Nephron progenitor cell (in vitro differentiated cells): ENCODE data around the gene ADAMTS14.

Experiments used
- DNase-seq: peaks from one replicate; pipeline ENCODE4 v3.0.0; 2021
- H3K27ac Mint-ChIP-seq: 2 replicates; pipeline ENCODE4 v1.8.0; 2021; ENCODE audit warnings: mild to moderate bottlenecking, moderate library complexity, mixed read lengths
- H3K27me3 Mint-ChIP-seq: 2 replicates; pipeline ENCODE4 v1.8.0; 2021; ENCODE audit warnings: mild to moderate bottlenecking, low read depth, mixed read lengths; ENCODE audit not compliant: poor library complexity
- H3K36me3 Mint-ChIP-seq: 2 replicates; pipeline ENCODE4 v1.8.0; 2021; ENCODE audit warnings: low read depth, mixed read lengths
- H3K4me1 Mint-ChIP-seq: 2 replicates; pipeline ENCODE4 v1.8.0; 2021; ENCODE audit warnings: mixed read lengths
- H3K4me3 Mint-ChIP-seq: 2 replicates; pipeline ENCODE4 v1.8.0; 2021; ENCODE audit warnings: mild to moderate bottlenecking, moderate library complexity, mixed read lengths
- H3K9me3 Mint-ChIP-seq: 2 replicates; pipeline ENCODE4 v1.8.0; 2021; ENCODE audit warnings: mild to moderate bottlenecking, moderate library complexity, mixed read lengths
- TF ChIP-seq, protein P1 (sequence below): fragments of 200-600 bp; sonication (generic); IDR thresholded peaks from 2 replicates; pipeline ENCODE4 v1.5.0; 2021; ENCODE audit warnings: antibody characterized with exemption

ADAMTS14 gene

DNA sequence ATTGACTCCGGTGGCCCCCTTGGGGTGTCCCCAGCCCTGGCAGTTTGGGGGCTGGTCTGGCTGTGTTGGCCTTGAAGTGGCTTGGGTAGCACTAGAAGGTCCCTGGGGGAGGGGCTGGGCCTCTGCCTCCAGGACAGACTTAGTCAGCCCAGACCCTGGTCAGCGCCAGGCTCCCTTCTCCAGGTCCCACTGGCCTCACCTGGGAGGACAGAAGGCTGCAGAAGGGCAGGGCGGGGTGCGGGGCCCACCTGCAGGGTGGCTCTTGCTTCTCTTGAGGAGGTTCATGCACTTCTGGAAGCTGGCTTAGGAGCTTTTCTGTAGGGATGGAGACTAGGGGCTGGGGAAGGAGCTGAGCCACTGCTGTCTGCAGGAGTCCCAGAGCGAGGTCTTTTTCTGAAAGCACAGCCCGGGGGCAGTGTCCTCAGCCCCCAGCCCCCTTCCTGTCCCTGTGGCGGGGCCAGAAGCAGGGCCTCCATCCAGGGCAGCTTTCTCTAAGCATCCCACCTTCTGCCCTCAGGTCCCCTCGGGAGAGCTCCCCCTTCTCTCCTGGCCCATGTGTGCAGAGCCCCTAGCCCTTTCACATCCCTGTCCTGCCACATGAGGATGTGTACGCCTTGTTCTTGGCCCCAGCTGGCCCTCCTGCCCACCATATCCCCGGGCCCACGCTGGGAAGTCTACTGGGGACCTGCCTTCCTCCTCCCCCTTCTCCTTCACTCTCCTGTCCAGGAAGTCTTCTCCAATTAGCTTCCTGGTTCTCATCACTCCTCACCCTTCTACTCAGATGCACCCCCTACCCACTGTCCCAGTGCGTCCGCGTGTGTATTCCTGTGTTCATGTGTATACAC lies 101.9 kb downstream of the ADAMTS14 start:
- Mint-ChIP-seq H3K36me3 (no peaks in the 10 kb centered on the region), H3K27ac (no peak overlapping the region), H3K9me3 (no peaks in the 10 kb centered on the region), H3K27me3 (peaks cover 9% of the 10 kb centered on the region), H3K4me3 (no peak overlapping the region), H3K4me1 (peaks cover 14% of the 10 kb centered on the region)
- TF ChIP-seq, protein P1, sequence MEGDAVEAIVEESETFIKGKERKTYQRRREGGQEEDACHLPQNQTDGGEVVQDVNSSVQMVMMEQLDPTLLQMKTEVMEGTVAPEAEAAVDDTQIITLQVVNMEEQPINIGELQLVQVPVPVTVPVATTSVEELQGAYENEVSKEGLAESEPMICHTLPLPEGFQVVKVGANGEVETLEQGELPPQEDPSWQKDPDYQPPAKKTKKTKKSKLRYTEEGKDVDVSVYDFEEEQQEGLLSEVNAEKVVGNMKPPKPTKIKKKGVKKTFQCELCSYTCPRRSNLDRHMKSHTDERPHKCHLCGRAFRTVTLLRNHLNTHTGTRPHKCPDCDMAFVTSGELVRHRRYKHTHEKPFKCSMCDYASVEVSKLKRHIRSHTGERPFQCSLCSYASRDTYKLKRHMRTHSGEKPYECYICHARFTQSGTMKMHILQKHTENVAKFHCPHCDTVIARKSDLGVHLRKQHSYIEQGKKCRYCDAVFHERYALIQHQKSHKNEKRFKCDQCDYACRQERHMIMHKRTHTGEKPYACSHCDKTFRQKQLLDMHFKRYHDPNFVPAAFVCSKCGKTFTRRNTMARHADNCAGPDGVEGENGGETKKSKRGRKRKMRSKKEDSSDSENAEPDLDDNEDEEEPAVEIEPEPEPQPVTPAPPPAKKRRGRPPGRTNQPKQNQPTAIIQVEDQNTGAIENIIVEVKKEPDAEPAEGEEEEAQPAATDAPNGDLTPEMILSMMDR = no peak
- DNase-seq = no peak

DNA sequence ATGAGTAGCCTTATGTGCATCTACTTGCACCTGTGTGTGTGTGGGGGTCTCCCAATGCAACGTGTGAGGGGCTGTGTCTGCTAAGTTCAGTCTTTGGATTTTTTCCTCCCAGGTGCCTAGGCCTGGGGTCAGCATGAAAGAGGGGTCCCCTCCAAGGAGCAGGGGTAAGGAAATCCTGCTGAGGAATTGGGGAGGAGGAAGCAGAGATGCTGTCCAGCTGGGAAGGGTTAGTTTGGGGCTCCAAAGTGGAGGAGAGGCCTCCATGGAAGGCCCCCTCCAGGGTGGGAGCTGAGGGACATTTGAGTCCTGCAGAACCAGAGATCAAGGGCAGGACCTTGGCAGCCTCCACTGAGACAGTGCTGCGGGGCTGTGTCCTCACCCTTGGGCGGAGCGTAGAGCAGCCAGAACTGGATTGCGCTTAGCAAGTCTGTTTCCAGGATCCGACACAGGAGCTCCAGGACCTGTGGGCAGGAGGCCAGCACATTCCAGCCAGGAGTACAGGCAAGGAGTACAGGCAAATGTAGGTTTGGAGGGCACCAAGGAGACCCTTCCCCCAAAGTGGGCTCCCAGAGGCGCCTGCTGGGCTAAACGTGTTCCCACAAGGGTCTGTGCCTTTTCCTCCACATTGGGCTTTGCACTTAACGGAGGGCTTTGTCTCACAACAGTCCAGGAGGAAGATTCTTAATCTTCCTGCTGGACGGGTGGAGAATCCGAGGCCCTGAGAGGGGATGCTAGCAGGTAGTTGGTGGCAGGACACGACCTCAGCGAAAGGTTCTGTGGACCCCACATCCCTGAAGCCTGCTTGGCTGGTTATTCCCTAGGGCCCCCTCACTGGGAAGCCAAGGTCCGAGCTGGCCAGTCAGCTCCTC lies 102.7 kb downstream of the ADAMTS14 start:
- peaks cover 9% of the 10 kb centered on the region for H3K27me3 Mint-ChIP-seq

DNA sequence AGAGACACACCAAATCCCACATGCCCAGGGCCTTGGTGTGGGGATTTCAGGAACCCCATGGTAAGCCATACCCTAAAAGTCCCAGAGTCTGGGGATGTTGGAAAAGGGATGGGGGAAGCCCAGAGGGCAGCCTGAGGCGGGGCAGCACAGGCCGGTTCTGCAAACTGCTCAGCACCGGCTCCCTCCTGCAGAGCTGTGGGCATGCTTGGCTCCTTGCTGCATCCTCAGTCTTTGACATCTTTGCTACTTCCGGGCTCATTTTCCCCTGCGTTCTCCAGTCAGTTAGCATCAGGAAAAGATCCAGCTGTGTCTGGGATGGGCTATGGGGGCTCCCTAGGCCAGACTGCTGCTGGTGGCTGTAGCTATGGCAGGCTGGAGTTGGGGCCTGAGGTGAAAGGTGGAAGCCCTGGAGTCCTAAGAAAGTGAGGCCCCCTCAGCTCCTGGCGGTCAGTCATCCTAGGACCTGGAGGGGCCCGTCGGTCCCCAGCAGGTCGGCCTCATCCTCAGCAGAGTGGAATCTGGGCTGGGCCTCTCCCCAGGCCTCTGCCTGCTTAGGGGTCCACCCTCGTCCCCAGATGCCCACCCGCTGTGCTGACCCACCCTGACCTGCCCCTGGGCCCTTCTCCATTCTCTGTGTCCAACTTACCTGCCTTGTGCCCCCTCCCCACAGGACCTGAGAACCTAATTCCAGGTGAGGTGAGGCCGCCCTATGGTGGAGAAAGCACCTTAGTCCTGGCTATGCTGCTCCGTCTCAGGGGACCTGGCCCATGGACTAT lies 103.6 kb downstream of the ADAMTS14 start:
- TF ChIP-seq, protein P1 = no peak
- no peak overlapping the region for H3K27ac Mint-ChIP-seq
- no peaks in the 10 kb centered on the region for H3K9me3 Mint-ChIP-seq
- H3K4me3 Mint-ChIP-seq = no peak overlapping the region
- H3K4me1 Mint-ChIP-seq = peaks cover 25% of the 10 kb centered on the region
- DNase-seq = no peak
- H3K27me3 Mint-ChIP-seq = peaks cover 6% of the 10 kb centered on the region
- no peaks in the 10 kb centered on the region for H3K36me3 Mint-ChIP-seq

More for the DNA sequence above, 102.7 kb downstream of the ADAMTS14 start:
- H3K9me3 Mint-ChIP-seq = no peaks in the 10 kb centered on the region
- TF ChIP-seq, protein P1 = no peak
- H3K4me1 Mint-ChIP-seq = peaks cover 18% of the 10 kb centered on the region
- no peak overlapping the region for H3K4me3 Mint-ChIP-seq
- no peak for DNase-seq
- H3K27ac Mint-ChIP-seq = no peak overlapping the region
- no peaks in the 10 kb centered on the region for H3K36me3 Mint-ChIP-seq

DNA sequence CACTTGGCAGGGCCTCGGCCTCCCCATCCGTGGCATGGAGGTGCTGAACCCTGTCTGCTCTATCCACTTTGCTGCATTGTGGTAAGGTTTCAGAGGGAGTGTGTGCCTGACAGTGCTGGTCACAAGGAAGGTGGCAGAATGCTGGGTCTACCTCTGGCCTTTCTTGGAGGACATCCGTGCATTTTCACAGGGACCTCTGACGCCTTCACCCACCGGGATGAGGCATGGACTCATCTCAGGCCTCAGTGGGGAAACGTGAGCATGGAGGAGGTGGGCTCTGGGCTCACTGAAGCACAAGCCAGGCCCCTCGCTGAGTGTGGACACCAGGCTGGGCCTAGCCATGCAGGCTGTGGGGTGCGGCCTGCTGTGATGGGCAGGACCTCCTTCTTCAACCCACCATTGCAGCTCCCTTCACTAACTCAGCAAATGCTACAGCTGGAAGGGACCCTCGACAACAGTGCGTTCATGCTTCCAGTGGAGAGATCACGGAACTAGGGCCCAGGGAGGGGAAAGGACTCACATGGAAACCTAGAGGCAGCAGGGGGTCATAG lies 104.2 kb downstream of the ADAMTS14 start:
- H3K27me3 Mint-ChIP-seq = peaks cover 4% of the 10 kb centered on the region
- H3K9me3 Mint-ChIP-seq = no peaks in the 10 kb centered on the region
- H3K27ac Mint-ChIP-seq = no peak overlapping the region
- DNase-seq = no peak
- H3K36me3 Mint-ChIP-seq = no peaks in the 10 kb centered on the region
- no peak overlapping the region for H3K4me3 Mint-ChIP-seq
- H3K4me1 Mint-ChIP-seq = peaks cover 26% of the 10 kb centered on the region
- TF ChIP-seq, protein P1 = no peak

DNA sequence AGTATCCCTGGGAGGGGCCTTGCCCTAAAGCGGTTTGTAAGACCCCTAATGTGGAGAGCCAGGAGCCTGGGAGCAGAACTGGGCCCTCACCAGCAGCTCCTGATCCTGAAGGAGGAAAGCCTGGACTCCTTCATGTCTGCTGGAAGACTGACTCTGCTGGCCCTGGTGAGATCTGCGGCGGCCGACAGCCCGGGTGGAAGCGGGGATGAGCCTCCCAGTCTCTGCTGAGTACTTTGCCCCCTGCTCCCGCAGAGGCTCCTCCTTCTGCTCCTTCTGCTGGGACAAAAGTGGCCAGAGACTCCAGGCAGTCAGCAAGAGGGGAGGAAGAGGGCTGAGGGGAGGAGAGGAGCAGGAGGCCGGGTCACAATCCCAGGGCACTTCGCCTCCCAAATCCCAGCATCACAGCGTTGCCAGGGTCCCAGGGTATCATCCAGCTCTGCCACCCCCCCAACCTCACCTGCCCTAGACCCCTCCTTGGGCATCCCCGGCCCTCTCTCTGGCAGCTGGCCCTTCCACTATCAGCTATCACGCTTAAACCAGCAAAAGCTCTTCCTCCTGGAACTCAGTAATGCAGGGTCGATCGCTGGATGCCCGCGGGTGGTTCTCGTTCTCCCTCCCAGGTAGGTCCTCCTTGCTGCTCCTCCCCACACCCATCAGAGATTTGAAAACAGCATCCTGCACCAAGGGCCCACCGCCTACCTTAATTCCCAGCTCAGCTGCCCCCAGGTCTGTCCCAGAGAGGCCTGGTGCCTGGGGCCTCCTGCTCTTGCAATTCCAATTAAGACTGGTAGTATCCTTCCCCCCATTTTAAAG lies 105.0 kb downstream of the ADAMTS14 start:
- Mint-ChIP-seq H3K4me3 (no peak overlapping the region), H3K4me1 (peaks cover 26% of the 10 kb centered on the region), H3K27ac (no peak overlapping the region), H3K27me3 (no peaks in the 10 kb centered on the region), H3K9me3 (no peaks in the 10 kb centered on the region), H3K36me3 (no peaks in the 10 kb centered on the region)
- TF ChIP-seq, protein P1 = no peak
- DNase-seq = no peak
